Thoracic aorta (tissue), 2 donors: ENCODE measurements around the gene C12orf56. TPM values are rescaled to one million over a fixed set of nuclear protein-coding genes. Genes with fewer than 3 reads are reported as not detected.

Experiments used
- ATAC-seq: fragments of 150-250 bp; one replicate; pipeline ENCODE4 v1.8.0; 2017; ENCODE audit warnings: low read depth; ENCODE audit not compliant: insufficient number of reproducible peaks, low FRiP score
- DNase-seq: peaks from one replicate; pipeline ENCODE4 v3.0.0-alpha.2; 2020; ENCODE audit warnings: low spot score
- H3K27ac ChIP-seq, 2 donors: fragments of 200-600 bp; sonication (generic); 1 replicate in 1 of 2; 2 replicates in 1 of 2; pipeline ENCODE4 v1.5.1; 2016; ENCODE audit warnings: mild to moderate bottlenecking in 2 of 2, moderate library complexity in 2 of 2
- H3K27me3 ChIP-seq: fragments of 200-600 bp; sonication (generic); replicated peaks from 2 replicates; pipeline ENCODE4 v1.6.0; 2016; ENCODE audit warnings: mild to moderate bottlenecking; ENCODE audit not compliant: insufficient read depth
- H3K36me3 ChIP-seq: fragments of 200-600 bp; sonication (generic); one replicate; pipeline ENCODE4 v1.5.1; 2016
- H3K4me1 ChIP-seq, 2 donors: fragments of 200-600 bp; sonication (generic); 1 replicate in 1 of 2; 2 replicates in 1 of 2; pipeline versions ENCODE4 v1.5.1 to v1.6.0; 2016; ENCODE audit warnings: low read depth in 2 of 2, mild to moderate bottlenecking in 1 of 2; ENCODE audit not compliant: control insufficient read depth in 1 of 2
- H3K4me3 ChIP-seq: fragments of 200-600 bp; sonication (generic); 2 replicates; pipeline ENCODE4 v1.5.1; 2016; ENCODE audit warnings: mild to moderate bottlenecking
- H3K9me3 ChIP-seq: fragments of 200-600 bp; sonication (generic); 2 replicates; pipeline ENCODE4 v1.5.1; 2016
- total RNA-seq, 2 donors: library from RNA; depleted of rRNA; stranded (reverse); fragments of >200 nt; gene quantifications; one replicate each; pipeline versions ENCODE4 v1.1.0 to v1.2.3, GENCODE V29; 2016
- TF ChIP-seq, protein P1 (sequence below): fragments of 200-600 bp; sonication (generic); IDR thresholded peaks from one replicate; pipeline ENCODE4 v1.5.1; 2019; ENCODE audit warnings: antibody characterized with exemption

Gene C12orf56
- total RNA-seq, 2 donors from 2014 or later, result not detected

DNA sequence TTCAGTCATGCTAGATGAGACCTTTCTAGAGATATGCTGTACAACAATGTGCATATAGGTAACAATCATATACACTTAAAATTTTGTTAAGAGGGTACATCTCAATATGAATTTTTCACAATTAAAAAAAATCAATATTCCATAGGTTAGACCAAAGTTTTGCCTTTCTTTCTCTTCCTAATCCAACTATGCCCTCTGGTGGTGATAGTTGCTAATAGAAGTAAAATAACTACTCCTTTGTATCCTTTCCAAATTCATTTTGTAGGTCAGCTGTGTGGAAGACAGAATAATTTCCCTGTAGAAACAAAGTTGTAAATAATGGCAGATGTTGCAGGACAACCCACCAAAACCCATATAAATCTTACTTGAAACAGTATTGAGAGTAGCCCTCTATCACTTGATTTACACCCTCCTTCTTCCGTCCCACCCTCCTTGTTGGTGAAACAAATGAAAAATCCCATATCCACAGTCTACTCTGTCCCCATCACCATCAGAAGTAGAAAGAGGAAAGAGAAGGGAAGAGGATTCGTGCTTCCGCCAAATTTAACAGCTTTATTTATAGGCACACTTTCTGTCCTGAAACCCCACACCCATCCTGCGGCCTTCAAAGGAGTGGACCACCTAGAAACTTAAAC lies 134.3 kb downstream of the C12orf56 start:
- Histone ChIP-seq H3K27me3 (no peaks in the 10 kb centered on the region), H3K9me3 (no peaks in the 10 kb centered on the region), H3K27ac (no peak overlapping the region), H3K4me3 (no peak overlapping the region), H3K4me1 (peaks cover 6% of the 10 kb centered on the region in 2 donors), H3K36me3 (no peaks in the 10 kb centered on the region)
- TF ChIP-seq, protein P1, sequence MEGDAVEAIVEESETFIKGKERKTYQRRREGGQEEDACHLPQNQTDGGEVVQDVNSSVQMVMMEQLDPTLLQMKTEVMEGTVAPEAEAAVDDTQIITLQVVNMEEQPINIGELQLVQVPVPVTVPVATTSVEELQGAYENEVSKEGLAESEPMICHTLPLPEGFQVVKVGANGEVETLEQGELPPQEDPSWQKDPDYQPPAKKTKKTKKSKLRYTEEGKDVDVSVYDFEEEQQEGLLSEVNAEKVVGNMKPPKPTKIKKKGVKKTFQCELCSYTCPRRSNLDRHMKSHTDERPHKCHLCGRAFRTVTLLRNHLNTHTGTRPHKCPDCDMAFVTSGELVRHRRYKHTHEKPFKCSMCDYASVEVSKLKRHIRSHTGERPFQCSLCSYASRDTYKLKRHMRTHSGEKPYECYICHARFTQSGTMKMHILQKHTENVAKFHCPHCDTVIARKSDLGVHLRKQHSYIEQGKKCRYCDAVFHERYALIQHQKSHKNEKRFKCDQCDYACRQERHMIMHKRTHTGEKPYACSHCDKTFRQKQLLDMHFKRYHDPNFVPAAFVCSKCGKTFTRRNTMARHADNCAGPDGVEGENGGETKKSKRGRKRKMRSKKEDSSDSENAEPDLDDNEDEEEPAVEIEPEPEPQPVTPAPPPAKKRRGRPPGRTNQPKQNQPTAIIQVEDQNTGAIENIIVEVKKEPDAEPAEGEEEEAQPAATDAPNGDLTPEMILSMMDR, result peak; percentile 67
- ATAC-seq (no peak), DNase-seq (no peak)

DNA sequence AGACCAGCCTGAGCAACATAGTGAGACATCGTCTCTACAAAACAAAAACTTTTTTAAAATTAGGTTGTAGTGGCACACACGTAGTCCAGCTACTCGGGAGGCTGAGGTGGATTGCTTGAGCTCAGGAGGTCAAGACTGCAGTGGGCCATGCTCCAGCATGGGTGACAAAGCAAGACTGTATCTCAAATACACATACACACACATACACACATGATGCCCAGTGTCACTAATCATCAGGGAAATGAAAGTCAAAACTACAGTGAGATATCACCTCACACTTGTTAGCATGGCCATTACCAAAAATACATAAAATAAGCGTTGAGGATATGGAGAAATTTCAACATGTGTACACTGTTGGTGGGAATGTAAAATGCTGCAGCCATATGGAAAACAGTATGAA lies 135.3 kb downstream of the C12orf56 start:
- Histone ChIP-seq H3K27ac (no peak overlapping the region), H3K9me3 (no peaks in the 10 kb centered on the region), H3K27me3 (no peaks in the 10 kb centered on the region), H3K4me3 (no peak overlapping the region), H3K36me3 (no peaks in the 10 kb centered on the region), H3K4me1 (peaks cover 6% of the 10 kb centered on the region in 2 donors)
- DNase-seq (no peak), ATAC-seq (no peak)
- TF ChIP-seq, protein P1, result no peak

- no peak overlapping the region for H3K27ac ChIP-seq
- ATAC-seq (no peak), DNase-seq (no peak)
- H3K9me3 ChIP-seq, result no peaks in the 10 kb centered on the region
- no peaks in the 10 kb centered on the region for H3K36me3 ChIP-seq
- TF ChIP-seq, protein P1, result no peak
- no peaks in the 10 kb centered on the region for H3K27me3 ChIP-seq
- no peak overlapping the region for H3K4me3 ChIP-seq
- peaks cover 6% of the 10 kb centered on the region in 2 donors for H3K4me1 ChIP-seq
Observed at GRCh38 chr12:64253356-64253755, 137.2 kb downstream of the C12orf56 start.

DNA sequence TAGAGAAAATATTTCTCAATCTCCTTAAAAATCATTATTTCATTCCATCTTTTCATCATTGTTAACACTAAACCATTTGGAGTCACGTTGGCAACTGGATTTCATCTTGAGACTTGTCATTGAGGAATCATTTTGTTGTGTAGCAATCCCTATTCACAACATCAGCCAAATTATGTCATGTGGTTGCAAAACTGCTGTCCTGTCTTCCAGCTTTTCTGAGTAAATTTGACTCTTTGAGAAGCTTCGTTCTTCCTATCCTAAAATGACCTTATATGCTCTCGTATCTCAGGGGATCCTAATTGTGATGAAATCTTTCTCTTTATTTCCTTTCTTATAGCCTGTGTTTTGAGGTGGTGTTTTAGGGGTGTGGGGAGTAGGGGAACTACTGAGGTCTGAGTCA lies 137.9 kb downstream of the C12orf56 start:
- H3K4me1 ChIP-seq, result peaks cover 6% of the 10 kb centered on the region in 2 donors

GRCh38 chr12:64243809-64244208 lies 146.7 kb downstream of the C12orf56 start:
- Histone ChIP-seq H3K4me3 (no peak overlapping the region), H3K4me1 (no peaks in the 10 kb centered on the region), H3K36me3 (no peaks in the 10 kb centered on the region), H3K27me3 (no peaks in the 10 kb centered on the region), H3K9me3 (no peaks in the 10 kb centered on the region), H3K27ac (no peak overlapping the region)
- DNase-seq (no peak), ATAC-seq (no peak)
- TF ChIP-seq, protein P1, result no peak

More for the DNA sequence above, 137.9 kb downstream of the C12orf56 start:
- DNase-seq (no peak), ATAC-seq (no peak)
- TF ChIP-seq, protein P1, result no peak
- no peak overlapping the region for H3K27ac ChIP-seq
- H3K4me3 ChIP-seq, result no peak overlapping the region
- no peaks in the 10 kb centered on the region for H3K9me3 ChIP-seq
- no peaks in the 10 kb centered on the region for H3K36me3 ChIP-seq
- no peaks in the 10 kb centered on the region for H3K27me3 ChIP-seq
